HG03025 (cell line): ENCODE results near the gene LGALS9B.
"Not testable (repeated sequence)": the region's sequence is repeated elsewhere in the genome, so short reads cannot be mapped to it uniquely, and the experiment has no call there.

ENCODE experiments used
- ATAC-seq: cut with Tn5 transposase; IDR thresholded peaks from one replicate; pipeline ENCODE4 v1.9.1; 2021; ENCODE audit warnings: mild to moderate bottlenecking, moderate library complexity; ENCODE audit not compliant: unreplicated experiment, low FRiP score

The LGALS9B gene

GRCh38 chr17:20469946-20470345 is 2.6 kb upstream of the LGALS9B start:
- ATAC-seq: not testable (repeated sequence)

DNA sequence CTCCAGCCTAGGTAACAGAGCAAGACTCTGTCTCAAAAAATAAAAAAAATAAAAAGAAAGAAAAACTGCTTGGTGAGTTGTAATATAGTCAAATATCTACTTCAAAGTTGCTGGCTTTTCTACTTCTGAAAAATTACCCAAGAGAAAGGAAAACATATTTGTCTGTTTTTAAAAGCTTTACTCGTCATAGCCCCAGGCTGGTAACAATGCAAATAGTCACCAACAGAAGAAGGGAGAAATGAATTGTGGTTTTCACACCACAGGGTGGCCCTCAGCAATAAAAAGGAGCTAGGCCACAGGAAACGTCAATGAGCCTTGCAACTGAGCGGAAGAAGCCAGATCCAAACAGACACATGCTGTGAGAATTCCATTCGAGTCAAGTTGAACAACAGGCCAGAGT is 1.8 kb upstream of the LGALS9B start:
- not testable (repeated sequence) for ATAC-seq

DNA sequence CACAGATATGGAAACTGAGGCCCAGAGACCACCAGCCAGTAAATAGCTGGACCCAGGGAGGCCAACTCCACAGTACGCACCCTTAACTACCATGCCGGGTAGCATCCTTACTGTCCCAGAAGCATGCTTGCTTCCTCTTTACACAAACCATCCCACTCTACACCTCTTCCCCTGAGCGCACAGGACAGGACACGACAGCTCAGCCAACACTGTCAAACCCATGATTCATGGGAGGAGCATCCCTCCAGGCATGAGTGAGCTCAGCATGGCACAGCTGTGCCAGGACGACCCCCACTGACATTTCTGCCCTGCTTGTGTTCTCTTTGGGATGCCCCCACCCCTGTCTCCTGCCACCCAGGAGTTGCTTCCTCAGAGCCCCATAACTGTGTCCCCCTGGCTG is 340 bp downstream of the LGALS9B start:
- ATAC-seq: not testable (repeated sequence)

- not testable (repeated sequence) for ATAC-seq
Observed at GRCh38 chr17:20466553-20466952, 786 bp downstream of the LGALS9B start.

- ATAC-seq: not testable (repeated sequence)
Observed at GRCh38 chr17:20465535-20465934, 1.8 kb downstream of the LGALS9B start.

GRCh38 chr17:20464854-20465414 is 2.4 kb downstream of the LGALS9B start:
- ATAC-seq: not testable (repeated sequence)

- ATAC-seq: not testable (repeated sequence)
Observed at GRCh38 chr17:20462158-20462557, 5.2 kb downstream of the LGALS9B start.

- not testable (repeated sequence) for ATAC-seq
Observed at GRCh38 chr17:20457848-20458381, 9.4 kb downstream of the LGALS9B start.

DNA sequence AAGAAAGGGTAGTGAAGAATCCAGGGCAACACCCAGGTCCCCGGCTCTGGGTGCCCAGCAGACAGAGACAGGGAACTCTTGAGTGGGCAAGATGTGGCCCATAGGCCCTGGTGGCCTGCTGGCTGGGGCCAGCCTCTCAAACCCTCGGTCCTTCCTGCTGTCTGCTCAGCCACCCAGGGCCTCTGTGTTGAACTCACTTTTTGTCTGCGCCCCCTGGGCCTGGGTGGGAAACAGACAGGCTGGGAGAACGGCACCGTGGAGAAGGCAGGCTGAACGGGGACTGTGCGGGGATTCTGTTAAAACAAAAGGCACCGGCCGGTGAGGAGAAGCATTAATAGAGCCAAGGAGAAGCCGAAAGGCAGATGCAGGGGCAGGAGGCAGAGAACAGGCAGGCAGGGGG is 12.2 kb downstream of the LGALS9B start:
- not testable (repeated sequence) for ATAC-seq

GRCh38 chr17:20453820-20454434 is 13.4 kb downstream of the LGALS9B start:
- not testable (repeated sequence) for ATAC-seq

DNA sequence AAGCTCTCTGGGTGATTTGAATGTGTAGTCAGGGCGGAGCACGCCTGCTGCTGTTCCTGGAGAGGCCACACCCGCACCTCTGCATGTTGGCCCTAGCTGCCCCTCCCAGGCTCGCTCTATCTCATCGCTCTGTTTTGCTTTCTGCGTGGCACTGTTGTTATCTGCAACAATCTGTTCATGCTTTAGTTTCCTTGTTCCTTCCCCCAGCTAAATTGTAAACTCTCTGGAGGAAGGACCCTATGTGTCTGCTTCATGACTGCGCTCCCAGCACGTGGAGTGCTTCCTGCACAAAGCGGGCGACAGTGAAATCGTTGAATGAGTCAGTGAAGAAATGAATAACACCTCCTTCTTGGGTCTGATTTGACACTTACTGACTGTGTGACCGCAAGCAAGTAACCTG is 16.5 kb downstream of the LGALS9B start:
- ATAC-seq: not testable (repeated sequence)

DNA sequence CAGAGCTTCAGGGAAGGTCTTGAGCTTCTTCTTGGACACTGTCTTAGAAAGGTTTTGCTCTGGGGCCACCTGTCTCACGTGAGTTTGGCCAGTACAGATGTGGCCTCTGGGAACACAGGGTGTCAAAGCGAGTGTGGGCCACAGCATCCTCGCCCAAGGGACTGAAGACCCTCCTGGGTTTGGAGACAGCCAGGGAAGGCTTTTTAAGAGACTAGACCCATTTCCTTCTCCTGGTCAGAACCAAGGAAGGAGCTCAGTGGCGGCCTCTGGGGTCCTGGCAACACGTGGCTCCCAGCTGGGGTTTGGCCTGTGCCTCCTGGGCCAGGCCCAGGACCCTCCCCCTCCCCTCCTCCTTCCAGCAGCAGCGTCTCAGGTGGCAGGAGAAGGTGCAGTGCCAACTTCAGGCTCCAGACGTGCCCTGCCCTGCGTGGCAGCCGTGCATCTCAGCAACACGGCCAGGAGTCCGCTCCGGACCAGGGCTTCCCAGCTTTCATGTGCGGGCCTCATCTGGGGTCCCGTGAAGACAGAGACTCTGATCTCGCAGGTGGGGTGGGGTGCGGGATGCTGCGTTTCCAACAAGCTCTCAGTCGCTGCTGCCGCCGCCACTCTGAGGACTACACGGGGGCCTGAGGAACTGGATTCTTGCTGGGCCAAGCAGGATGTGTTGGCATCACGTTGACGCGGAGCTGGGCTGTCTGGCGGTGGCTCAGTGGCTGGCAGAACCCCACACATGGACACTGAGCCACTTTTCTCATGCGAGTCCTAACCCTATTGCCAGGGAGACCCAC is 19.6 kb downstream of the LGALS9B start:
- ATAC-seq: not testable (repeated sequence)

DNA sequence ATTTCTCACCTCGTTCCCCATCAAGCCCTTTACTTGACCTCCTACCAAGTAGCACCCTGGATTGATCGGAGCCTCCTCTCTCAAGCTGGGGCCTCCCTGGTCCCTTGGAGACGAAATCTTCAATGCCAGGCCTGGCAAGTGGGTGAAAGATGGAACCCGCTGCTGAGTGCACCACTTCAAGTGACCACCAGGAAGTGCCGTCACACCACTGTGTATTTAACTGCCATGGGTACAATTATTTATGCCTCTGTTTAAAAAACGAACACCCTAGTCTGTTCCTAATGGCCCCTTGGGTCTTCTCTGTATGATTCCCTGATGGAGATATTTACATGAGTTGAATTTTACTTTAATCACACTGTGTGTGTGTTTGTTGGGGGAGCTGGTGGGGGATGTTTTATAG is 20.4 kb downstream of the LGALS9B start:
- ATAC-seq: not testable (repeated sequence)

DNA sequence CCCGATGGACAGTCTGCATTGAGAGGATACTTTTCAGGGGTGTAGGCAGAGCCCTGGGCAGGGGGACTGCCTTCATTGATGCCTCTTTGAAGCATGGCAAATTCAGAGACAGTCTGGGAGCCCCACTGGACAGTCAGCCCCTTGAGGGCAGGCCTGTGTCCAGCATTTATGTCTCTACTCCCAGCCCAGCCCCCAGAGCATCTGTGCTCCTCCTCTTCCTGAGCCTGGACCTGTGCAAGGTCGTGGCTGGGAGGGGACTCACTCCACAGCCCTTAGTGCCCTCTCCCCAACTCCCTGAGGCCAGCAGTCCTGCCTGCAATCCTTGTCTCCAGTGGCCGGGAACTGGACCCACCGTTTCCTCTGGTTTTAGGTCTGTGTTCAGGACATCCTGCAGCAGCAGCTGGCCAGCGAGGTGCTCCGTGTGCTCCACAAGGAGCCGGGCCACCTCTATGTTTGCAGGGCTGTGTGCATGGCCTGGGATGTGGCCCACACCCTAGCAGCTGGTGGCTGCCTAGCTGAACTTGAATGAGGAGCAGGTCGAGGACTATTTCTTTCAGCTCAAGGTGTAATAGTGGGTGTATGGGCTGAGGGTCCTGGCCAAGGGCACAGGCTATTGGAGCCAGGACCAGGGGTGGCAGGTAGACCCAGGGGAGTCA is 22.6 kb downstream of the LGALS9B start:
- ATAC-seq: not testable (repeated sequence)

DNA sequence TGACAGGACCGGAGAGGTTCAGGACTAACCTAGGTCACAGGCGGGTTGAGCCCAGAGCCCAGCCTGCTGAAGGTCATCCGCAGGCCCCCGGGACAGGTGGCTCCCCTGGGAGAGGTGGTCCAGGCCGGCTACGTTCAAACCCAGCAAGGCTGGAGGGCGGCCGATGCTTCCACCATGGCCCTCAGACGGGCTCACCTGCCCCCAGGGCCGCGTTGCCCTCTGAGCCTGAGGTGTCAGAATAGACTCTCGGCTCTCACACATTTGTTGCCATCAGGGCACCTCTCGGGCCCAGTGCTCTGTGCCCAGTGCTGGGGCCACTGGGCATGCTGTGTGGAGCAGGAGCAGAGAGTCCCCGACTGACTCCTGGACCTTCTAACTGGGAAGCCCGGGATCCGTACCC is 23.2 kb downstream of the LGALS9B start:
- ATAC-seq: not testable (repeated sequence)

GRCh38 chr17:20443632-20444031 is 23.7 kb downstream of the LGALS9B start:
- ATAC-seq: not testable (repeated sequence)

DNA sequence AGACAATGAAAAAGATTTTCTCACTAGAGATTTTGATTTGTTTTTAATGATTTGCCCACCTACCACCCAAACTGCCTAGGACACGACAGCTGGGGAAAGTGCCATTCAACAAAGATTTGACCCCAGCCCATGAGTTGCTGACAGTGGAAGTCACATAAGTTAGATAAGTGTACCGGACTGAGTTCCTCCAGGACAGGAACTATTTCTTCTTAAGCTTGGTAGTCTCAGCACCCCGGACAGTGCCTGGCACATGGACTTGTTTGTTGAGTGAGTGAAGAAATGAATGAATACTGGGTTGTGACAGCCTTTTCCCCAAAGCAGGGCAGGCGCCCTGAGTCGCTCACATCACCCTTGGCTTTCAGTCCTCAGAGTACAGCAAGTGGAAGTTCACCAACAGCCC is 26.7 kb downstream of the LGALS9B start:
- ATAC-seq: not testable (repeated sequence)

DNA sequence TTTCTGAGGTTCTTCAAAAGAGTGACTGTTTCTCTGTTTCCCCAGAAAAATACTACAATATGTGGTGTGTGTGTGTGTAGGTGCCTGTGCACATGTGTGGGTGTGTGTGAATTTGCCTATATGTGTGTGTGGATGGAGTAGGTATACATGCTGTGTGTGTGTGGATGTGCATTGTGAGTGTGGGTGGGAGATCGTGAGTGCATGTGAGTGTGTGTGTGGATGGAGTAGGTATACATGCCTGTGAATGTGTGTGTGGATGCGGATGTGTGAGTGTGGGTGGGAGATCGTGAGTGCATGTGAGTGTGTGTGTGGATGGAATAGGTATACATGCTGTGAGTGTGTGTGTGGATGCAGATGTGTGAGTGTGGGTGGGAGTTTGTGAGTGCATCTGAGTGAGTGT is 32.2 kb downstream of the LGALS9B start:
- not testable (repeated sequence) for ATAC-seq

- not testable (repeated sequence) for ATAC-seq
Observed at GRCh38 chr17:20433382-20433781, 34.0 kb downstream of the LGALS9B start.

DNA sequence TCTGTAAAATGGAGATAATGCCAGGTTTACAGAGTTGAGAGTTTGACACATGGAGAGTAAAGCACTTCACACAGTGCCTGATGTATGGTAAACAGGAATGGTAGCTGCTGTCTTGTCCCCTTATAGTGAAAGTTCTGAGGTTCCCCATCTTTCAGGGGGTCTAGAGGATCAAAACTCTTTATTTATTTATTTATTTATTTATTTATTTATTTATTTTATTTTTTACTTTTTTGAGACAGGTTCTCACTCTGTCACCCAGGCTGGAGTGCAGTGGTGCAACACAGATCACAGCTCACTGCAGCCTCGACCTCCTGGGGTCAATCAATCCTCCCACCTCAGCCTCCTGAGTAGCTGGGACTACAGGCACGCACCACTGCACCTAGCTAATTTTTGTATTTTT is 40.1 kb downstream of the LGALS9B start:
- ATAC-seq: not testable (repeated sequence)

GRCh38 chr17:20422826-20423225 is 44.5 kb downstream of the LGALS9B start:
- ATAC-seq: not testable (repeated sequence)
